HCT116 (cell line): ENCODE measurements around the gene IGSF5. TPM values are rescaled to one million over a fixed set of nuclear protein-coding genes. Genes with fewer than 3 reads are reported as not detected.

Experiments used
- ATAC-seq: fragments of 200-7000 bp; cut with Tn5 transposase; 2 replicates; pipeline ENCODE4 v1.9.1; 2020; ENCODE audit warnings: mild to moderate bottlenecking, moderate library complexity
- BruUV-seq: library from RNA; stranded (reverse); fragments of 400-500 nt; replicated peaks from 2 replicates; lab custom pipeline; 2021; lab: Mats Ljungman, UMichigan
- CTCF ChIA-PET: fragments of 300-600 bp; sonication (Branson Sonifier 250); formaldehyde crosslinking; loops from one replicate; lab custom pipeline; 2021; ENCODE audit warnings: antibody characterized with exemption; lab: Charles Lee
- POLR2A ChIA-PET: fragments of 300-600, 350-600 bp; sonication (Branson Sonifier 250); formaldehyde crosslinking; loops from one replicate; lab custom pipeline; 2021; ENCODE audit warnings: antibody characterized with exemption; lab: Charles Lee
- RAD21 ChIA-PET, 2 experiments: fragments of 300-600 bp; sonication (Branson Sonifier 250); formaldehyde crosslinking; loops; one replicate each; lab custom pipeline; 2023; ENCODE audit warnings: low total read pairs in 2 of 2; ENCODE audit not compliant: uncharacterized antibody in 2 of 2, unreplicated experiment in 2 of 2, low non-redundant PET in 1 of 2; lab: Charles Lee
- DNase-seq: peaks from one replicate; pipeline ENCODE4 v3.0.0-alpha.2; 2010; ENCODE audit warnings: low read depth, low spot score
- H2AFZ ChIP-seq: fragments of 200-600 bp; shearing (Covaris generic), sonication (generic); 2 replicates; pipeline ENCODE4 v1.6.1; 2017; ENCODE audit warnings: low read depth, mixed run types, mixed read lengths, antibody characterized with exemption, low read length; ENCODE audit not compliant: poor library complexity, severe bottlenecking
- H3K27ac ChIP-seq: 2 replicates; pipeline ENCODE4 v1.5.1; 2012; ENCODE audit warnings: low read depth, low read length
- H3K27me3 ChIP-seq: fragments of 200-600 bp; sonication (generic); 2 replicates; pipeline ENCODE4 v1.6.1; 2016; ENCODE audit warnings: mixed run types, low read length, mixed read lengths; ENCODE audit not compliant: insufficient read depth
- H3K36me3 ChIP-seq, 2 experiments: fragments of 200-500 bp in 1 of 2; fragments of 200-600 bp in 1 of 2; sonication (Bioruptor generic) in 1 of 2; sonication (generic) in 1 of 2; 2 replicates each; pipeline versions ENCODE4 v1.5.1 to v1.6.1; 2014 to 2016; ENCODE audit warnings: low read length in 2 of 2, inconsistent platforms in 1 of 2, mixed read lengths in 1 of 2, mixed run types in 1 of 2; ENCODE audit not compliant: insufficient read depth in 2 of 2, control insufficient read depth in 1 of 2
- H3K4me1 ChIP-seq, 2 experiments: fragments of 200-600 bp in 1 of 2; sonication (generic) in 1 of 2; 2 replicates each; pipeline versions ENCODE4 v1.5.1 to v1.6.1; 2012 to 2017; ENCODE audit warnings: low read length in 2 of 2, inconsistent platforms in 1 of 2, mild to moderate bottlenecking in 1 of 2, mixed read lengths in 1 of 2, mixed run types in 1 of 2, moderate library complexity in 1 of 2; ENCODE audit not compliant: insufficient read depth in 2 of 2, control insufficient read depth in 1 of 2
- H3K4me2 ChIP-seq: fragments of 200-600 bp; sonication (generic); 2 replicates; pipeline ENCODE4 v1.6.1; 2017; ENCODE audit warnings: mixed run types, low read length, mixed read lengths
- H3K4me3 ChIP-seq, 2 experiments: fragments of 200-600 bp in 1 of 2; sonication (generic) in 1 of 2; replicated peaks in 1 of 2; 2 replicates each; pipeline ENCODE4 v1.5.1; 2011 to 2016; ENCODE audit warnings: low read length in 2 of 2, control low read depth in 1 of 2, low read depth in 1 of 2, mild to moderate bottlenecking in 1 of 2, mixed read lengths in 1 of 2, mixed run types in 1 of 2
- H3K79me2 ChIP-seq: fragments of 200-600 bp; sonication (generic); 2 replicates; pipeline ENCODE4 v1.6.1; 2017; ENCODE audit warnings: mild to moderate bottlenecking, mixed run types, low read length, moderate library complexity, mixed read lengths; ENCODE audit not compliant: insufficient read depth
- H3K9ac ChIP-seq: fragments of 200-600 bp; sonication (generic); 2 replicates; pipeline ENCODE4 v1.6.1; 2016; ENCODE audit warnings: low read length, mixed read lengths
- H3K9me2 ChIP-seq: fragments of 200-600 bp; sonication (generic), shearing (Covaris generic); 2 replicates; pipeline ENCODE4 v1.6.1; 2017; ENCODE audit warnings: mixed run types, mild to moderate bottlenecking, moderate library complexity; ENCODE audit not compliant: insufficient read depth
- H3K9me3 ChIP-seq, 2 experiments: fragments of 200-500 bp in 1 of 2; fragments of 200-600 bp in 1 of 2; sonication (Bioruptor generic) in 1 of 2; sonication (generic) in 1 of 2; 2 replicates each; pipeline ENCODE4 v1.6.1; 2014 to 2017; ENCODE audit warnings: low read length in 2 of 2, mixed read lengths in 2 of 2, inconsistent platforms in 1 of 2, low read depth in 1 of 2, mild to moderate bottlenecking in 1 of 2, mixed run types in 1 of 2, moderate library complexity in 1 of 2; ENCODE audit not compliant: control insufficient read depth in 1 of 2, insufficient read depth in 1 of 2
- H4K20me1 ChIP-seq: fragments of 200-600 bp; sonication (generic), shearing (Covaris generic); 2 replicates; pipeline ENCODE4 v1.6.1; 2017; ENCODE audit warnings: mixed run types, mild to moderate bottlenecking, moderate library complexity; ENCODE audit not compliant: insufficient read depth
- CEBPB ChIP-seq: IDR thresholded peaks from 2 replicates; pipeline ENCODE4 v1.6.1; 2012; ENCODE audit warnings: low read depth
- EGR1 ChIP-seq: IDR thresholded peaks from 2 replicates; pipeline ENCODE4 v1.6.1; 2012; ENCODE audit warnings: low read depth
- POLR2AphosphoS5 ChIP-seq: IDR thresholded peaks from 2 replicates; pipeline ENCODE4 v1.6.1; 2011; ENCODE audit warnings: mild to moderate bottlenecking, low read depth, low read length, moderate library complexity
- RAD21 ChIP-seq: IDR thresholded peaks from 2 replicates; pipeline ENCODE4 v1.6.1; 2012; ENCODE audit warnings: low read depth, mild to moderate bottlenecking
- YY1 ChIP-seq: IDR thresholded peaks from 2 replicates; pipeline ENCODE4 v1.6.1; 2011; ENCODE audit warnings: low read length, low read depth, moderate library complexity, mild to moderate bottlenecking; ENCODE audit not compliant: insufficient replicate concordance; ENCODE audit errors: extremely low read depth
- intact Hi-C: fragments of 100-400 bp; cut with micrococcal nuclease; formaldehyde crosslinking; loops from 2 replicates; pipeline ENCODE4 v1.10.0; 2022
- total RNA-seq: library from RNA; stranded (reverse); gene quantifications from one replicate; pipeline ENCODE4 v1.2.1, GENCODE V29; 2021; ENCODE audit not compliant: unreplicated experiment
- TF ChIP-seq, protein P1 (sequence below): IDR thresholded peaks from 2 replicates; pipeline ENCODE4 v1.6.1; 2012; ENCODE audit warnings: low read depth
- TF ChIP-seq, protein P2 (sequence below): IDR thresholded peaks from 2 replicates; pipeline ENCODE4 v1.6.1; 2012
- TF ChIP-seq, protein P3 (sequence below), 3 experiments: fragments of 200-600 bp in 1 of 3; sonication (generic) in 1 of 3; IDR thresholded peaks in 2 of 3; conservative IDR thresholded peaks in 1 of 3; 2 replicates each; pipeline ENCODE4 v1.5.1; 2012 to 2017; ENCODE audit warnings: low read depth in 2 of 3, low read length in 2 of 3, antibody characterized with exemption in 1 of 3, borderline replicate concordance in 1 of 3, control low read depth in 1 of 3, mild to moderate bottlenecking in 1 of 3, mixed read lengths in 1 of 3, mixed run types in 1 of 3, moderate library complexity in 1 of 3; ENCODE audit not compliant: insufficient read depth in 1 of 3

The IGSF5 gene
- total RNA-seq, 1 experiment from 2014 or later = not detected

DNA sequence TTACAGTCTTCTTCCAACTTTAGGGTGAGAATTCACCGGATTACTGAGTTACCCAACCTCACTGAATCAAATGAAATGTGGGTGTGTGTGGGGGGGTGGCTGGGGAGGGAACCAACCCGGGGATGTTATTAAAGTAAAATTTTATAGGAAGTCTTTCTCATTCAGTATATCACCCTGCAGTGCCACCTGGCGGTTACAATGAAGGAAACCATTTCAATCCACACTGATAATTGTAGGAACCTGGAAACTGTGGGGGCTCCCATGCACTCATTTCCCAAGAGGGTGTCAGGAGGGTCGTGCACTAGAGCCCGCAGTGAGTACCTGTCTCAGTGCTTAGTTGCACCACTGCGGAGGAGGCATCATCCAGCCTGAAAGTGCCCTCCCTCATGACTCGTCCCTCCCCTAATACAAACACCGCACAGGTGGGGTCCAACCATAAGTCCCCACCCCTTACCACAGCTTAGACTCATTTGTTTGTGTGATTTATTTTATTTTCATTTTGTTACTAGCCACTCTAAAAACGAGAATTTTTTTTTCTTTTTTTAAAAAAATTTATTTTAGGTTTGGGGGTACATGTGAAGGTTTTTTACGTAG is 29.1 kb upstream of the IGSF5 start:
- H3K4me3 ChIP-seq = no peak overlapping the region
- no TSS peak for BruUV-seq
- H3K36me3 ChIP-seq = no peaks in the 10 kb centered on the region
- H3K27me3 ChIP-seq = no peaks in the 10 kb centered on the region; the same call in 1 of the 2 replicates
- H3K4me2 ChIP-seq = no peak overlapping the region
- H3K9me3 ChIP-seq = no peaks in the 10 kb centered on the region
- H3K27ac ChIP-seq = no peak overlapping the region
- H3K79me2 ChIP-seq = no peaks in the 10 kb centered on the region
- H3K9me2 ChIP-seq = no peaks in the 10 kb centered on the region
- CTCF ChIA-PET = interaction anchor here (0.8 to 2.9 kb wide), 4 partner anchors 10 to 198 kb away, joined by 4 to 20 read pairs (median 8); no protein-coding TSS in a partner anchor
- H4K20me1 ChIP-seq = no peaks in the 10 kb centered on the region
- H3K9ac ChIP-seq = no peak overlapping the region
- no peaks in the 10 kb centered on the region for H3K4me1 ChIP-seq
- no peak overlapping the region for H2AFZ ChIP-seq
- RAD21 ChIA-PET = interaction anchor here (0.6 to 0.9 kb wide), 3 partner anchors 9 to 197 kb away, joined by 4 to 9 read pairs (median 6); no protein-coding TSS in a partner anchor
- intact Hi-C loops = loop anchor here (1.0 kb wide), 1 partner anchor 198 kb away; no protein-coding TSS in a partner anchor
- peak; percentile 79 for ATAC-seq
- TF ChIP-seq EGR1 (no peak), RAD21 (peak; percentile 63), POLR2AphosphoS5 (no peak), YY1 (no peak), CEBPB (no peak)
- TF ChIP-seq, protein P1, sequence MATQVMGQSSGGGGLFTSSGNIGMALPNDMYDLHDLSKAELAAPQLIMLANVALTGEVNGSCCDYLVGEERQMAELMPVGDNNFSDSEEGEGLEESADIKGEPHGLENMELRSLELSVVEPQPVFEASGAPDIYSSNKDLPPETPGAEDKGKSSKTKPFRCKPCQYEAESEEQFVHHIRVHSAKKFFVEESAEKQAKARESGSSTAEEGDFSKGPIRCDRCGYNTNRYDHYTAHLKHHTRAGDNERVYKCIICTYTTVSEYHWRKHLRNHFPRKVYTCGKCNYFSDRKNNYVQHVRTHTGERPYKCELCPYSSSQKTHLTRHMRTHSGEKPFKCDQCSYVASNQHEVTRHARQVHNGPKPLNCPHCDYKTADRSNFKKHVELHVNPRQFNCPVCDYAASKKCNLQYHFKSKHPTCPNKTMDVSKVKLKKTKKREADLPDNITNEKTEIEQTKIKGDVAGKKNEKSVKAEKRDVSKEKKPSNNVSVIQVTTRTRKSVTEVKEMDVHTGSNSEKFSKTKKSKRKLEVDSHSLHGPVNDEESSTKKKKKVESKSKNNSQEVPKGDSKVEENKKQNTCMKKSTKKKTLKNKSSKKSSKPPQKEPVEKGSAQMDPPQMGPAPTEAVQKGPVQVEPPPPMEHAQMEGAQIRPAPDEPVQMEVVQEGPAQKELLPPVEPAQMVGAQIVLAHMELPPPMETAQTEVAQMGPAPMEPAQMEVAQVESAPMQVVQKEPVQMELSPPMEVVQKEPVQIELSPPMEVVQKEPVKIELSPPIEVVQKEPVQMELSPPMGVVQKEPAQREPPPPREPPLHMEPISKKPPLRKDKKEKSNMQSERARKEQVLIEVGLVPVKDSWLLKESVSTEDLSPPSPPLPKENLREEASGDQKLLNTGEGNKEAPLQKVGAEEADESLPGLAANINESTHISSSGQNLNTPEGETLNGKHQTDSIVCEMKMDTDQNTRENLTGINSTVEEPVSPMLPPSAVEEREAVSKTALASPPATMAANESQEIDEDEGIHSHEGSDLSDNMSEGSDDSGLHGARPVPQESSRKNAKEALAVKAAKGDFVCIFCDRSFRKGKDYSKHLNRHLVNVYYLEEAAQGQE = no peak
- TF ChIP-seq, protein P2, sequence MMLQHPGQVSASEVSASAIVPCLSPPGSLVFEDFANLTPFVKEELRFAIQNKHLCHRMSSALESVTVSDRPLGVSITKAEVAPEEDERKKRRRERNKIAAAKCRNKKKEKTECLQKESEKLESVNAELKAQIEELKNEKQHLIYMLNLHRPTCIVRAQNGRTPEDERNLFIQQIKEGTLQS = no peak
- TF ChIP-seq, protein P3, sequence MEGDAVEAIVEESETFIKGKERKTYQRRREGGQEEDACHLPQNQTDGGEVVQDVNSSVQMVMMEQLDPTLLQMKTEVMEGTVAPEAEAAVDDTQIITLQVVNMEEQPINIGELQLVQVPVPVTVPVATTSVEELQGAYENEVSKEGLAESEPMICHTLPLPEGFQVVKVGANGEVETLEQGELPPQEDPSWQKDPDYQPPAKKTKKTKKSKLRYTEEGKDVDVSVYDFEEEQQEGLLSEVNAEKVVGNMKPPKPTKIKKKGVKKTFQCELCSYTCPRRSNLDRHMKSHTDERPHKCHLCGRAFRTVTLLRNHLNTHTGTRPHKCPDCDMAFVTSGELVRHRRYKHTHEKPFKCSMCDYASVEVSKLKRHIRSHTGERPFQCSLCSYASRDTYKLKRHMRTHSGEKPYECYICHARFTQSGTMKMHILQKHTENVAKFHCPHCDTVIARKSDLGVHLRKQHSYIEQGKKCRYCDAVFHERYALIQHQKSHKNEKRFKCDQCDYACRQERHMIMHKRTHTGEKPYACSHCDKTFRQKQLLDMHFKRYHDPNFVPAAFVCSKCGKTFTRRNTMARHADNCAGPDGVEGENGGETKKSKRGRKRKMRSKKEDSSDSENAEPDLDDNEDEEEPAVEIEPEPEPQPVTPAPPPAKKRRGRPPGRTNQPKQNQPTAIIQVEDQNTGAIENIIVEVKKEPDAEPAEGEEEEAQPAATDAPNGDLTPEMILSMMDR (IDR thresholded peaks at IDR 0.05 in 2 of 3, conservative IDR thresholded peaks at IDR 0.05 in 1 of 3; ENCODE audit: borderline replicate concordance in 1 of 3, insufficient read depth in 1 of 3, low read depth in 2 of 3, low read length in 2 of 3) = peak; percentile 48 to 67 (median 52); a peak in 5 of 6 replicates
- POLR2A ChIA-PET = no interaction called here
- DNase-seq = peak; percentile 28
